Femur (tissue), 1 donor: ENCODE measurements around the gene ZNF804A.

Source experiments
- DNase-seq: peaks from one replicate; pipeline ENCODE4 v3.0.0-alpha.2; 2017

ZNF804A gene

DNA sequence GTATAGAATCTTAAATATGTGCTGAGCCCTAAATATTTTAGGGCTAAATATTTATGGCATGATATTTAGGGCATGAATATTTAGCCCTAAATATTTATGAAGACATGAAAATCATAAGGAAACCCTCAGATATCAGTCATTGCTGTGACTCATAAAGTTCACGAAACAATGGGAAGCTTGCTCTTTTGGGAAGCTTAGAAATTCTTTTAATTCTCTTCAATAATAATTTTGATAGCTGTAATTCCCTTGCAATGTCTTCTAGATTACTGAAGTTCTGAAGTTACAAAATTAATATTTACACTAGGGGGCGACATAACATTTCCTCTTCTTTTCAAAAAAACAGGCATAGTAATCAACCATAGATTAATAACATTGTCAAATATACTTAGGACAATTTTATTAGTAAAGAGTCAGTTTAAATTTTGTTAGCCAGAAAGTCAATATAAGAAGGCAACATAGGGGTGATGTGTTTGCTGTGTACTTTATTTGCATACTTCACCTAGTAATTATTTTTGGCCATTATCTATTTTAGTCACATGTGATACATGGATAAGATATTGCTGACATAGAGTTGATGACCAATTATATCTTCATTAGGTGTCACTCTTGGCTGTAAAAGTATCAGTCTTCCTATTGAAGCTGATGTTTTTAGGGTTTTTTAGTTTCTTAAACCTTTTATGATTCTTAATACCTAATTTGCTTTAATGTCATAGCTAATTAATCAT, 13.2 kb downstream of the ZNF804A start:
- DNase-seq = no peak

DNA sequence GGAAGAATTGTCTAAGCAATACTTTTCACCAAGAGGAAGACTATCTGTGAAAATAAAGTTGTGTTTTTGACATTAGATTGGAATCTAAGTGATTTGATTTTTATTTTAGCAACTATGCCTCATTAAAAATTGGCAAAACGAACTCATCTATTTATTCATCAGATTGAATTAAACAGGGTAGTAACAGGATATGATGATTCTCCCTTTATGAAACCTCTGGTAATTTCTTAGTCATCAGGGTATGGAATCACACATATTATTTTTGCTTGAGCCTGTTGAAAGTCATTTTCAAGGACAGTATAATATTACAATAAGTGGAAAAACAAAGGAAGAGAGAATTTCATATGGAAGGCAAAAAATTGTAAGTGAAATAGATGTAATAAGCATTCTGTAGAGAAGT, 22.0 kb downstream of the ZNF804A start:
- DNase-seq = no peak

DNA sequence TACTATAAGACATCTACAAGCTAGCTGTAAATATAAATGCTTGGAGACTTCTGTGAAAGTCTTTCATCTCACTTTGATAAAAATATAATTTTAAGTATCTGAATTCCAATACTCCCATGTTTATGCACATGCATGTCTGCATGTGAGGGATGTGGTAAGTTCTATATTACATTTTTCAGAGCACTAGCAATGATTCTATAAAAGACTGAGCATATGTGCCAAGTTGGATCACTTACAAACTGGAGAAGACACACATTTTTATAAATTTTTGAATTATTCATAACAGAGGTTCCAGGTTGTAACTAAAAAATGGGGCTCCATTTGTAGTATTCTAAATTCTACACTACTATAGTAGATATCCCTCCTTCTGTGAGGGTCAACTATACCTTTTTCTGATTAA, 26.0 kb downstream of the ZNF804A start:
- no peak for DNase-seq

DNA sequence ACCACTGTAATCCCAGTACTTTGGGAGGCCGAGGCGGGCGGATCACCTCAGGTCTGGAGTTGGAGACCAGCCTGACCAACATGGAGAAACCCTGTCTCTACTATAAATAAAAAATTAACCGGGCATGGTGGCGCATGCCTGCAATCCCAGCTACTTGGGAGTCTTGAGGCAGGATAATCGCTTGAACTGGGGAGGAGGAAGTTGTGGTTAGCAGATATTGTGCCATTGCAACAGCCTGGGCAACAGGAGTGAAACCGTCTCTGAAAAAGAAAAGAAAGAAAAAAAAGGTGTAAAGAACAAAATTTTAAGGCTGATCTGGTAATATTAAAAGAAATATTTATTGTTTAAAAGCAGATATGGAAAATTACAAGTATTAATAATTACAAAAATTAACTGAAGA, 29.7 kb downstream of the ZNF804A start:
- DNase-seq = no peak

DNA sequence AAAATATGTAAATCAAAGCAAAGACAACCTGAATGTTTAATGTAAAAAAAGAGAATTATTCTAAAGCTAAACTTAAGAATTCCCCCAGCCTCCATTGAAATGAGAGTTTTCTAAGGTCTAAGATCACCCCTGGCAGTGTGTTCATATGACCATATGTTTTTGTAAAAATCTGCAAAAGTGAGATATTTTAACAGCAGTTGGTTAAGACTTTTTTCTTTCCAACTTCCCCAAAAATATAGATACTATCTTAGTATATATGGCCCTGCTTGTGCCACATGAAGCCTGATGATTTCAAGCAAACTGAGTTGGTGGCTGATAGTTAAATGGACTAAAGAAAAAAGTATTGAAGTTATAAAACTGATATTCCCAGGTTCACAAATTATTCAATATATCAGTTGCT, 35.4 kb downstream of the ZNF804A start:
- no peak for DNase-seq

DNA sequence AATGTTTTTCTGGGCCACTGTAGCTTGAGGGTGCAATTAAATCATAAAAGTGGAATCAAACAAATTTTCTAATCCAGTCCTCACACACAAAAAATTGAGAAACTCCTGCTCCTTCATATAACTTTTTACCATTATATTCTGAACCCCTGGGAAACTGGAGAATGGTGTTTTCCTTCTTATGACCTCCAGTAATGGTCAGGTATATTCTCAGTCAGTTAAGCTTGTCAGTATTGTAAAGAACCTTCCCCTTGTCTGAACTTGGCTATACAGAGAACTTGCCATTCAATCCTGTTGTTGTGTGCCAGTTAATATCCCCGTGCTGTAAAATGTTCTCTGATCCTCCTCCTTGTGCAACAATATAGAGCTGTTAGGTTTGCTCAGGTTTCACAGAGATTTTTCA, 39.5 kb downstream of the ZNF804A start:
- DNase-seq = no peak

DNA sequence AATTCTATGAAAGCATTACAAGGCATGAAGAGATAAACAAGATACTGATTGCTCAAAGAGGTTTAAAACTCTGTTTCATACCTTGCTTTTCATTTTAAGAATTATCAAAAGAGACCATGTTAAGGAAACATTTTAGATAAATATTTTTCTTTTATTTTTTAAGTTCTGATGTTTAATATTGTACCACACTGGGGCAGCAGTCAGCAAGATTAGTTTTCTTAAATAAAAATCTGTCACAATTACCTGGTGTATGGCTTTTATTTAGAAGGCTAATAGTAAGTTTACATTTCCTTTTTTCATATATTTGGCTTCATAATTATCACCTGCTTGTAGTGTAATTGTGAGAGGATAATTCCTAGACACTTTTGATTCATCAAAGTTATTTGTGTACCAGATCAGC, 46.4 kb downstream of the ZNF804A start:
- no peak for DNase-seq

DNA sequence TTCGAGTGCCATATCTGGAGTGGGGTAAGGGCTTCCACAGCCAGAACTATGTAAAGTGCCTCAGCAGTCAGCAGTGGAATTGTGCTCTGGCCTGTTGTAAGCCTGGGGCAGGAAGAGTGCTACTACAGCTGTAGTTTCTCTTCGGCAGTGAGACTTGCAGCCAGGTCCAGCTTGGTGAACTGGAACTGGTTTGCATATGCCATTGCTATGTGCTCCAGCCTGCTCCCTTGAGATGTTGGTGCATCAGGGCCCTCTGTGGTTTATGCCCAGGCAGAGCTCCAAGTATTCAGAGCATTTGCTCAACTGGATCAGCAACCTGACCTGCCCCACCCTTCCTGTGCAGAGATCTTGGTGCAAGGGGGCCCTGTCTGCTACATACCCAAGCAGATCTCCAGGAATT, 47.8 kb downstream of the ZNF804A start:
- DNase-seq = peak; percentile 44

DNA sequence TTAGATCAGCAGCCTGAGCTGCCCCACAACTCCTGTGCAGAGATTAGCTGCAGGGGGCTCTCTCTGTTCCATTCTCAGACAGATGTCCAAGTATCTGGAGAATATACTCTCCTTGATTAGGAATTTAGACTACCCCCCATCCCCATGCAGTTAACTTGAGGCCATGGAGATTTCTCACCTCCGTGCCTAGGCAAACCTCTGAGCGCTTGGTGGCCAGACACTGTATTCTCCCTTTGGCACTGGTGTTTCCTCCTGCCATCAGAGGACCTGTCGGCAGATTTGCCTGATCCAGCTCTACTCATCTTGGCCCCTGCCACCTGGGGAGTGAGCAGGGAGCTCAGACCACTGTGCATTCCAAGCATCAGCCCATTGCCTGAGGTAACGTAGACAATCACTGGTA, 48.3 kb downstream of the ZNF804A start:
- DNase-seq = no peak

DNA sequence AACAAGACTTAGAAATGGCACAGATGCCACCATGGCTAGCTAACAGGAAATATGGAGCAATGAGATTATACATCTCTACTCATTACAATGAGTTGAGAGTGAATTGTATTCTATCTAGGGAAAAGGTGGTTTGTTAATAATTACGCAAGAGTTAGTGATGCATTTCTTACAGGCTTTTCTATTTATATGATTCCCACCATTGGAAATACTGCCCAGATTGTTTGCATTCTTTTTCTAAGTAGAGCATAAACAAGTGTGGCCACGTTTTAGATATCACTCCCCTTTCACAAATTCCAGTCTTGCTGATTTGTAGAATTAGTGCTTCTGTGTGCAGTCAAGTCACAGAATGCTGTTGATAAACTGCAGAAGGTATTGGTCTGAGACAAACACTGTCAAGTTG, 56.6 kb downstream of the ZNF804A start:
- no peak for DNase-seq

DNA sequence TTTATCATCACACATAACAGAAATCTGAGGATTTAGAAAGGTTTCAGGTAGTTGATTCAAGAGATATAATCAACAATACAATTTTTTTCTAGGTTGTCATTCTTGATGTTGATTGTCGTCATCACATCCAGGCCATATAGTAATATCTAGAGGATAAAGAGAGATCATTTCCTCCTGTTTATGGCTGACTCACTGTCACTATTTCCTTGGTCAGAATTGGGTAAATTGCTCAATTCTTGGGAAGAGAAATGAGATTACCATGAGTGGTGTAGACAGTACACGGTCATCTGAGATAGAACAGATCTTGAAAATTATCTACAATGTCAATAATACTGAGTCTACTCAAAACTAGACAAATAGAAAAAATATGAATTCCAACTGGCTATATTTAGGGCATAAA, 78.8 kb downstream of the ZNF804A start:
- no peak for DNase-seq

DNA sequence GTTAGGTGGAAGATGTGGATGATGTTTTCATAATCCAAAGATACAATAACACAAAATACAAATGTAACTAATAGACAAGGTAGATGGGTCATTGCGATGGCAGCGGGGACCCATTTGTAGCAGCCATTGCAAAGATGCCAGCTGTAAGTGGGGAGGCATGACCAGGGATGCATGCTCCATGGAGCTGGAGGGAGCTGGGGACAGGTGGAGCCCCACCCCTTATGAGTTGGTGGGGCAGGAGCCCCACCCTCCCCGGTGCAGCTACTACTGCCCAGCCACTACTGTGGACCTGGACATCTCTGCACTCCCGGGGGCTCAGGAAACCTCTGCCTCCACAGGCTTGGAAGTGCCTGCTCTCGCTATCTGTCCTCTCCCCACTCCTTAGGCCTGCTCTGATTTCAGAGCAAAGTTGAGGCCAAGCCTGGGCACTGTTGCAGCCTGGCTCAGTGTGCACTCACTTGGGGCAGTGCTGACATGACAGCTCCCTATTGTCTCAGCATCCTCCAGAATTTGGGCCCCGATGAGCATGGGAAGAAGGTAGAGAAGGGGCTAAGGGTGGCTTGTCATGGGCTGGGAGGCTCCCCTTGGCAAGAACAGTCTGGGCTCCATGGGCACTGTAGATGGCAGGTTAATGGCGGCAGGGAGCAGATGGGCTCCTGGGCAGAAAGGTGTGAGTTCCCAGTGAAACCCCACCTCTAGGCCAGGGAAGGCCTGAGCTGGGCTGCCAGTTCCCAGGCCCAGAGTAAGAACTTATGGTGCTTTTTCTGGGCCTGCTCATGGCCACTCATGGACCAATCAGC, 81.1 kb downstream of the ZNF804A start:
- DNase-seq = no peak

DNA sequence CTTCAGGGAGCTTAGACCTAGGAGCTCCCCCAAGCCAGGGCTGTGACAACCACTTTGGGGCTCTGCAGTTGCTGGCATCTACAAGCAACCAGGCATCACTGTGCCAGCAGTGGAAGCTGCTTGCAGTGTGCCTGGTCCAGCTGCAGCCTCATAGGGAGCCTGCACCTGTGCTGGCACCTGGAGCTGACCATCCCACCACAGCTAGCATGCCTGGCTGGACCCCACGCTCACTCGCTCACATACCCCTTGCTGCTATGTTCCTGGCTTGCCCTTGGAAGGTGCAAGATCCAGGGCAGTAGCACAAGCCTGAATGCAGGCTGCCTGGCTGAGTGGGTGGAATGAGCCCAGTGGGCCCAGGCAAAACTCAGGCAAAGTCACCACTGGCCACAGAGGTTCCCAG, 82.5 kb downstream of the ZNF804A start:
- DNase-seq = no peak

DNA sequence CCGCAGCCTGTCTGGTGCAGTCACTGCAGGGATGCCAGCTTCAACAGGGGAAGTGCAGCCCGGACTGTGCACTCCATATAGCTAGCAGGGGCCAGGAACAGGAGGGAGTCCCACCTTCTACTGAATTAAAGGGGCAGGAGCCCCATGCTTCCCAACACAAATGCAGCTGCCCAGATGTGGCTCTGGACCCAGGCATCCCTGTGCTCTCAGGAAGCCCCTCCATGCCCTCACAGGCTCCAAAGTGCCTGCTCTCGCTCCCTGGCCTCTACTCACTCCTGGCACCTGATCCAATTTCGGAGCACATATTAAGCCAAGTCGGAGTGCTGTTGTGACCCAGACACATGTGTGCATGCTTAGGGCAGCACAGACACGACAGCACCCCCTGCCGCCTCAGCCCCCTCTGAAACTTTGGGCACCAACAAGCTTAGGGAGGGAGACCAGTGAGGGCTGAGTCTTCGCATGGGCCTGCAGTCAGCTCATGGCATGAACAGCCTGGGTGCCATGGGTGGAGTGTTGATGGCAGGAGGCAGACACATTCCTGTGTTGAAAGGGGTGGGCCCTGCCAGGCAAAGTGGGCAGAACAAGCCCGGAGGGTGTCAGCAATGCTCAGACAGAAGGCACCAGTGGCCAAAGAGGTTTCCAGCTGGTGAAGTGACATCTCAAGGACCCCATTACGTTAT, 83.5 kb downstream of the ZNF804A start:
- no peak for DNase-seq

DNA sequence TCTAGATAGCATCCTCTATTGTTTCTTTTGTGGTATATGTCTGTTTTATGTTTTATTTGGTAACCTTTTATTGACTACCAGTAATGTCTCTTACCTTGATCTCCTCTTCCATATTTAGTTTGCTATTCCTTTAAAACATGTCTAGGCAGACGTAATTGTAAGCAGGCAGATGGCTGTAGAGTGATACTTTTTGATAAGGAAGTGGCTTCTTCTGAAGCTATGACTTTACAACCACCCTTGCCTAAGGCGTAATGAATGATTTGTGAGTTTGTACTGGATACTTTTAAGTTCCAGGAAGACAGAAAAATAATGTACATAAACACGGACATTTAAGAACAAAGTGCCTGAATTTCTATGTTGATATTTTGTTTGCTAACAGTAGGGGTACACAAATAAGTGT, 85.6 kb downstream of the ZNF804A start:
- DNase-seq = no peak

DNA sequence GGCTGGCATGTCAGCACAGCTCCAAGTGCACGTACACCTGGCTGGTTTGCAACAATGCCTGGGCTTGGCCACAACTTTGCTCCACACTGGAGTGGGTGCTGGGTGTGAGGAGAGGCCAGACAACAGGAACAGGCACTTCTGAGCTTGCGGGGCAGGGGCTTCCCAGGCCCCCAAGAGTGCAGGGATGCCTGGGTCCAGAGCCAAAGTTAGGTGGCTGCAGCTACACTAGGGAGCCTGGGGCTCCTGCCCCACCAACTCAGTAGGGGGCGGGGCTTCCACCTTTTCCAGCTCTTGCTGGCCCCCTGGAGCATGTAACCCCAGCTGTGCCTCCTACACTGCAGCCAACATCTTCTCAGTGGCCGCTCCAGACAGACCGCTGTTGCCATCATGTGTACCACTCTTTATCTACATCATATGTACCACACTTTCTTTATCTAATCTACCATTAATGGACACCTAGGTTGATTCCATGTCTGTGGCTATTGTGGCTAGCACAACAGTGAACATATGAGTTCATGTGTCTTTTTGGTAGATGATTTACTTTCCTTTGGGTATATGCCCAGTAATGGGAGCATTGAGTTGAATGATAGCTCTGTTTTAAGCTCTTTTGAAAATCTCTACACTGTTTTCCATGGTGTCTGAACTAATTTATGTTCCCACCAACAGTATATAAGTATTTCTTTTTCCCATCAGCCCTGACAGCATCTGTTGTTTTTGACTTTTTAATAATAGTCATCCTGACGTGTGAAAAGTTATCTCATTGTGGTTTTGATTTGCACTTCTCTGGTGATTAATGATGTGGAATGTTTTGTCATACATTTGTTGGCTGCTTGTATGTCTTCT, 87.9 kb downstream of the ZNF804A start:
- no peak for DNase-seq

DNA sequence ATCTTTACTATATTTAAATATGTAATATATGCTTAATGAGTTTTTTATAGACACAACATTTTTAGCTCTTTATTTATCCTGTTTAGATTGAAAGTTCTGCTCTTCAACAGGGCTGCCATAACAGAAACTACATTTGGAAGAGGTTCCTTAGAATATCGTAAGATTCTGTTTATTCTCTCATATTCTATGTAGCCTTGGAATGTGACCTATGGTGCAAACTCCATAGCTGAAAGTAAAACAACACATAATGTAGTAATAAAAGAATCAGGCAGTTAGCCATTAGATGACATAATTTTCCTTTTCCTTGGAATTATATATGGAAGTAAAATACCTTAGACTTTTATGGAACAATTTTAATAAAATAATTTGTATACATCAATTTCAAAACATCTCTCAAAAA, 91.3 kb downstream of the ZNF804A start:
- DNase-seq = no peak

DNA sequence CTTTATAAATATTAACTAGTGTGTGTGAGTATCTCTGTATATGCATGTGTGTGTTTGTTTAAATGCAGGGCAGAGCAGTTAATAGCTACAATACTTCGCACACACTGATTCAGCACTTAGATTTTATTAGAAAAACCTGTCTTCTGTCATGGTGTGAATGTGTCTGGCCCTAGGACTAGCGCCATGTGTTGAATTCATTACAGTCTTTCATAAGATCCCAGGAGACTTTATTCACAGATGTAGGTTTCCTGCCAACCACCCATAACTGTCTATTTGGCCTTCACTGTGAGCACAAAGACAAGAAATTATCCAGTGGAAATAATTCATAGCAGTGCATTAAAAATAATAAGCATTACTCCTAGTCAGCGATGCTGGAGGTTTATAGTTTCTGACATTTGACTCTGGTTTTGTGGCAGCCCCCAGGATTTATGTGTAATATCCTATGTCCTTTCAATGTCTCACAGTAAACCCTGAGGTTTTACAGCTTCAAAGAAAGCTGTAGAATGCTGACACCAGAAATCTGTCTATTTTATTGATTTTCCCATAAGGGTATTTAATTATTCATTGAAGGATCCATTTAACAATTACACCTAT, 93.9 kb downstream of the ZNF804A start:
- no peak for DNase-seq

DNA sequence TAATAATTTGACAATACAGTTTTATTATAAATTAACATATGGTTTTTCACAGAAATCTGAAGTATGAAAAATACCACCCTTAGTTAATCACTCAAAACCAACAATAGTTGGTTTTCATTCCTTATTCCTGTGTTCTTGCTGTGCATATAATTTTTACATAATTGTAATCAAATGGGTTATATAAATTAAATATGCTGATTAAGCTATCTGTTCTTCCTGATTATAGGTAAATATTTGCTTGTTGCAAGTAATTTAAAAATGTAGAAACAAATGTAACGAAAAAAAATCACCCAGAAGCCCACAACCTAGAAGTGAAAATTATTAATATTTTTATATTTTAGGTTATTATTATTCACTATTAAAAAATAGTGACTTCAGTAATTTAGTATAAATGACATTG, 98.3 kb downstream of the ZNF804A start:
- no peak for DNase-seq

DNA sequence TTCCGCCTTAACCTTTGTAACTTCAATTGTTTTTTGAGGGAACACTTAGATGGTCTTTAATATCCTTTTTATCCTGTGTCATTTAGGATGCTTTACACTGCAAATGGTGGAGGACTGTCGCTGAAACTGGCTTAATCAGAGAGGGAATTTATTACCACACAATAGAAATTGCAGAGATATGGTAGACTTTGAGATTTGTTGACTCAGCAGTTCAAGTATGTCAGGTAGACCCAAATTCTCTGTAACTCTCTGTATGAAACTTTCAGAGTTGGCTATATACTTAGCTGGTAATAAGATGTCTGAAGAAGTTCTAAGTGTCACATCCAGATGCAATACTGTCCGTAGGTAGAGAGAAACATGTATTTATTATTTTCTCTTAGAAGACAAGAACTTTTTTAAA, 100.1 kb downstream of the ZNF804A start:
- no peak for DNase-seq

DNA sequence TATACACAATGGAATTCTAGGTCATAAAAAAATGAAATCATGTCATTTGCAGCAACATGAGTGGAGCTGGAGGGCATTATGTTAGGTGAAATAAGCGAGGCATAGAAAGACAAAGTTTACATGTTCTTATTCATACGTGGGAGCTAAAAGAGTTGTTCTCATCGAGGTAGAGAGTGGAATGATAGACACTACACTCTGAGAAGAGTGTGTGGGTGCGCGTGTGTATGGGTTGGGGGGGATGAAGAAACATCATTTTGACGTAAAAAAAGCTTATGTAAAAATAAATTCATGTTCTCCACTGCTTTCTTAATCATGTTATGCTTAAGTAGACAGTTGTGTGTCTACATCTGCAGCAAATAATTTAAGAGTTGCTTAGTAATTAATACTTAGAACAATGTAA, 123.6 kb downstream of the ZNF804A start:
- no peak for DNase-seq

DNA sequence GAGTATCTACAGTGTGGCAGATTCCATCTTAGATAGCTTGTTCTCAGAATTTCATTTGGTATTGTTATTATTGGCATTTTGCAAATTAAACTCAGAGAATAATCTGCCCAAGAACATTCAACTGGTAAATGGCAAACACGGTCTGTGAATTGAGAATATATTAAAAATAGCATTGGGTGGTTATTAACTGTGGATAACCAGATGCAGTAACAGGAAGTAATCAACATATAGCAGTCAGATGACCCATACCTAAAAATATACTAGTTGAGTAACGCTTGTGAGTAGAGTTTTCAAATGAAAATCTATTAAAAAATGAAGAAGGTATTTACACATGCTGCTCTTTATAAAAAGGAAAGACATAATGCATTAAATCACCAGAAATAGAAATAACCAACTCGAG, 129.5 kb downstream of the ZNF804A start:
- no peak for DNase-seq

DNA sequence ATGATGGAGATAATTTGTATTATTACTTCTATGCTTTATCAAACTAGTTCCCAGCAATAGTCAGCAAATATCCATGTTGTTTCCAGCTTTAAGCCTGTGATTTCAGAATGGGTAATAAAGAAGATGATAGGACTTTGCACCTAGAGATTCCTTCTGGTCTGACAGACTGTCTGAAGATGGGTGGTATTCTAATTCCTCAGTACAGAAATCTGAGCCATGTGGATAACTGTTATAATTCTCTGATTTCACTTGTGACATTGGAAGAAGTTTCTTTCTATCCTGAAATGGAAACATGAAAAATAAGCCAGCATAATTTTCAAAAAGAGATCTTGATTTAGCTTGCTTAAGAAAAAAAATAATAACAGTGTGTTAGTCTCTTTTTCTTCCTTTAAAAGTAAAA, 130.1 kb downstream of the ZNF804A start:
- no peak for DNase-seq
